Activated naive CD8-positive, alpha-beta T cell treated with anti-CD3 and anti-CD28 coated beads for 36 hours (primary cell): ENCODE results near the gene TAF7L. TPM values are rescaled to one million over a fixed set of nuclear protein-coding genes. Genes with fewer than 3 reads are reported as not detected.
"Not testable (repeated sequence)": the region's sequence is repeated elsewhere in the genome, so short reads cannot be mapped to it uniquely, and the experiment has no call there.

Experiments used
- DNase-seq: peaks from one replicate; pipeline ENCODE4 v3.0.0; 2021
- H3K27ac Mint-ChIP-seq: one replicate; pipeline ENCODE4 v1.8.0; 2022; ENCODE audit warnings: mild to moderate bottlenecking, moderate library complexity, mixed read lengths
- H3K27me3 Mint-ChIP-seq: one replicate; pipeline ENCODE4 v1.8.0; 2022; ENCODE audit warnings: mild to moderate bottlenecking, mixed read lengths
- H3K36me3 Mint-ChIP-seq: one replicate; pipeline ENCODE4 v1.8.0; 2021; ENCODE audit warnings: mild to moderate bottlenecking, mixed read lengths
- H3K4me1 Mint-ChIP-seq: one replicate; pipeline ENCODE4 v1.8.0; 2021; ENCODE audit warnings: mixed read lengths
- H3K4me3 Mint-ChIP-seq: one replicate; pipeline ENCODE4 v1.8.0; 2022; ENCODE audit warnings: mild to moderate bottlenecking, moderate library complexity, mixed read lengths
- H3K9me3 Mint-ChIP-seq: one replicate; pipeline ENCODE4 v1.8.0; 2022; ENCODE audit warnings: mixed read lengths
- total RNA-seq, 2 experiments: library from RNA; stranded (reverse); gene quantifications; one replicate each; pipeline ENCODE4 v1.2.3, GENCODE V29; 2021

Gene TAF7L, protein sequence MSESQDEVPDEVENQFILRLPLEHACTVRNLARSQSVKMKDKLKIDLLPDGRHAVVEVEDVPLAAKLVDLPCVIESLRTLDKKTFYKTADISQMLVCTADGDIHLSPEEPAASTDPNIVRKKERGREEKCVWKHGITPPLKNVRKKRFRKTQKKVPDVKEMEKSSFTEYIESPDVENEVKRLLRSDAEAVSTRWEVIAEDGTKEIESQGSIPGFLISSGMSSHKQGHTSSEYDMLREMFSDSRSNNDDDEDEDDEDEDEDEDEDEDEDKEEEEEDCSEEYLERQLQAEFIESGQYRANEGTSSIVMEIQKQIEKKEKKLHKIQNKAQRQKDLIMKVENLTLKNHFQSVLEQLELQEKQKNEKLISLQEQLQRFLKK
- total RNA-seq: not detected

DNA sequence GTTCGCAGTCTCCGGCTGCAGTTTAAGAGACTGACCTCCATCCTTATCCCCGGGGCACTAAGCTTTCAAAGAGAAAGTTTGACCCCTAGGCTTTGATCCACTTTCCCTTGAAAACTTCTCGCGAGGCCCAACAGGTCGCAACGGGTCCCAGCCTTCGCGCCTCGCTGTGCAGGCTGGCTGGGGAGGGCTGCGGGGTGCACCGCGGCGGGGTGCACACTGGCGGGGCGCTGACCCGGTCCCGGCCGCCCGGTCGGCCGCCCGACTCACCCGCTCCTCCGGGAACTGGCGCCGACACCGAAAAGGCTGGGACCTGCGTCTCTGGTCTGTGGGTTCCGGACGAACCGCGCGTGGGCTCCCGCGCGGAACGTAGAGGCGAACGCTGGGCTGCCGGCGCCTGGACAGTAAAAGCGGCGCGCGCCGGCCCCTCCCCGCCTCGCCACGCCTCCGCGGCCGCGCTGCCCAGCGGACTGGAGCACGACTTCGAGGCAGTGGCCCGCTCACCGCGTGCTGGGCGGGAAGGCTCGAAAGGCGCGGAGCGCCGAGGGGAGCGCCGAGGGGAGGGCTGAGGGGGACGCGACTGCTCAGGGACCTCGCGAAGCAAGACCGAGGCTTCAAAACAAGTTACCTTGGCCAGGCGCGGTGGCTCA is at the start of gene TAF7L:
TAF7L (minus strand) TSS at position 378 of the 647 bp plus-strand sequence. CDS start 3,791 bp downstream, outside the sequence.
- Mint-ChIP-seq H3K4me3 (no peak within 1 kb of the TSS), H3K4me1 (no peaks in the 10 kb centered on the region), H3K27ac (no peak within 1 kb of the TSS), H3K9me3 (no peaks in the 10 kb centered on the region), H3K36me3 (no peaks in the 10 kb centered on the region), H3K27me3 (peaks cover 14% of the 10 kb centered on the region)
- DNase-seq: no peak

DNA sequence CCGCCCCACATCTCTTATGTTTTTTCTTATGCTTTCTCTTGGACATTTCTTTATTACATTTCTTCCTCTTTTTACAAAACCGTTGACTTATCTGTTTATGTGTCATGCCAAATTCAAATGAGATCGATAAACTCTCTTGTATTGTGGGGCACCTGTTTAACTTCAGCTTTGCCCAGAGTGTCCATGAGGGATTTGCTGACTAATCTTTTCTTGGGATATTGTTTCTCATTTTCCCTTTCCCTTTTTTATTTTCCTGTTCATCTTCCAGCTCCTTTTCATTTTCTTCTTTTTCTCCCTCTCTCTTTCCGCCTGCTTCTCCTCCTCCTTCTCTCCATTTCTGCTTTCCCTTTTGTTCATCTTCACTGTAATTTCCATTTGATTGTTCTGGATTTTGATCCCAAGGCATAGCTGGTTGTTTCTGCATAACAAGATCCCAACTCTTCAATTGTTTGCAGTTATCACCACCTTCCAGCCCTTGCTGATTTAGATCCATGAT is 46.7 kb upstream of the TAF7L start:
- H3K9me3 Mint-ChIP-seq: peaks cover 4% of the 10 kb centered on the region
- no peak overlapping the region for H3K27ac Mint-ChIP-seq
- H3K36me3 Mint-ChIP-seq: peaks cover 13% of the 10 kb centered on the region
- H3K27me3 Mint-ChIP-seq: no peaks in the 10 kb centered on the region
- no peak overlapping the region for H3K4me3 Mint-ChIP-seq
- peaks cover 4% of the 10 kb centered on the region for H3K4me1 Mint-ChIP-seq
- DNase-seq: no peak

- H3K27ac Mint-ChIP-seq, H3K4me1 Mint-ChIP-seq, H3K36me3 Mint-ChIP-seq, H3K9me3 Mint-ChIP-seq, H3K27me3 Mint-ChIP-seq, H3K4me3 Mint-ChIP-seq, DNase-seq: not testable (repeated sequence)
These were observed 43.2 kb upstream of the TAF7L start for GRCh38 chrX:101334310-101334709.

GRCh38 chrX:101326600-101326999 is 35.5 kb upstream of the TAF7L start:
- H3K27ac Mint-ChIP-seq, H3K27me3 Mint-ChIP-seq, H3K36me3 Mint-ChIP-seq, H3K4me1 Mint-ChIP-seq, H3K4me3 Mint-ChIP-seq, DNase-seq, H3K9me3 Mint-ChIP-seq: not testable (repeated sequence)

DNA sequence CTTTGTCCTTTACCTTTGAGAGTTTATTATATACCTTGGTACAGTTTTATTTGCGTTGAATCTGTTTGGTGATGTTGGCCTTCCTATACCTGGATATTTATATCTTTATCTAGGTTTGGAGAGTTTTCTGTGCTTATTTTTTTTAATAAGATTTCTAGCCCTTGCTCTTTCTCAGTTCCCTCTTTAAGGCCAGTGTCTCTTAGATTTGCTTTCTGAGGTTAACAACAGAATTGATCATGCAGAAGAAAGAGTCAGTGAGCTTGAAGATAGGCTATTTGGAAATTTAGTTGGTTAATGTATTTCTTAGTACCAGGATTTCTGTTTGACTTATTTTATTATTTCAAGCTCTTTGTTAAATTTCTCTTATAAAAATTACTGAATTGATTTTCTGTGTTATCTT is 12.7 kb upstream of the TAF7L start:
- no peak overlapping the region for H3K4me3 Mint-ChIP-seq
- DNase-seq: no peak
- no peaks in the 10 kb centered on the region for H3K36me3 Mint-ChIP-seq
- no peaks in the 10 kb centered on the region for H3K27me3 Mint-ChIP-seq
- no peaks in the 10 kb centered on the region for H3K9me3 Mint-ChIP-seq
- H3K4me1 Mint-ChIP-seq: no peaks in the 10 kb centered on the region
- H3K27ac Mint-ChIP-seq: no peak overlapping the region

GRCh38 chrX:101295603-101296002 is 4.5 kb upstream of the TAF7L start:
- H3K9me3 Mint-ChIP-seq, DNase-seq, H3K36me3 Mint-ChIP-seq, H3K4me1 Mint-ChIP-seq, H3K27ac Mint-ChIP-seq, H3K27me3 Mint-ChIP-seq, H3K4me3 Mint-ChIP-seq: not testable (repeated sequence)

DNA sequence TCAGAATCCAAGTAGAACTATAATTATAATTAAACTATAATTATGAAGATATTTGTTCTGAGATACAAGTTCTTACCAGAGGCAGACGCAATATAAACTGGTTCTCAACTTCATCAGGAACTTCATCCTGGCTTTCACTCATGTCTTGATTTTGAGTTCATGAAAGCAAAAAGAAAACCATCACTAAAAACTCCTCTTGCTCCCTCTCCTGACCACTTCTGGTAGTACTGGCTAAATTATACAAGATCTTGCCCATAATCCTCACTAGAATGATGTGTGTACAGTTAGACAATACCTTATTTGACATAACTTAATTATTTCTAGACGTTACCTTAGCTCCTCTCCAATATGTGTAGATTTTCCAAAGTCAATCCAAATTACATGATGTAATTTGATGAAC is 3.7 kb downstream of the TAF7L start:
- Mint-ChIP-seq H3K4me3 (no peak overlapping the region), H3K27ac (no peak overlapping the region), H3K27me3 (peaks cover 8% of the 10 kb centered on the region), H3K4me1 (no peaks in the 10 kb centered on the region), H3K9me3 (no peaks in the 10 kb centered on the region), H3K36me3 (no peaks in the 10 kb centered on the region)
- DNase-seq: no peak

DNA sequence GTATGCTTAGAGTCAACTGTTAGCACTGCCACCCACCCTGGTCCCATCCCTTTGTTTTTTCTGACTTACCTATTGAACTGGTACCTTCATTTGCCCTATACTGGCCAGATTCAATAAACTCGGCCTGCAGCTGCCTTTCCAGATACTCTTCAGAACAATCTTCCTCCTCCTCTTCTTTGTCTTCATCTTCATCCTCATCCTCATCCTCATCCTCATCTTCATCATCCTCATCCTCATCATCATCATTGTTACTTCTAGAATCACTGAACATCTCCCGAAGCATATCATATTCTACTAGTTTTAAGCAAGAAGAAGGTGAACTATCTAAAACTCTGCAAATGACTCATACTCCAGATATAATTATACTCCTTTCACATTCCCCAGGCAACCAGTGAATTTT is 14.9 kb downstream of the TAF7L start:
- no peaks in the 10 kb centered on the region for H3K9me3 Mint-ChIP-seq
- H3K27me3 Mint-ChIP-seq: no peaks in the 10 kb centered on the region
- no peak overlapping the region for H3K27ac Mint-ChIP-seq
- no peak for DNase-seq
- H3K4me3 Mint-ChIP-seq: no peak overlapping the region
- no peaks in the 10 kb centered on the region for H3K36me3 Mint-ChIP-seq
- H3K4me1 Mint-ChIP-seq: no peaks in the 10 kb centered on the region

DNA sequence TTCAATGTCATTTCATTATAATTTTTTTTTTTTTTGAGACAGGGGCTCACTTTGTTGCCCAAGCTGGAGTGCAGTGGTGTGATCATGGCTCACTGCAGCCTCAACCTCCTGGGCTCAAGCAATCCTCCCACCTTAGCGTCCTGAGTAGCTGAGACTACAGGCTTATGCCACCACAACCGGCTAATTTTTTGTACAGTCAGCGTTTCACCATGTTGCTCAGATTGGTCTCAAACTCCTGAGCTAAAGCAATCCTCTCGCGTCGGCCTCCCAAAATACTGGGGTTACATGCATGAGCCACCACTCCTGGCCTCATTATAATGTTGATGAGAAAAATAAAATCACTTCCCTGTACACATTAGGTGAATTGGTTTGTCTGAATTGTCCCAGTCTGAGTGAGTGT is 16.9 kb downstream of the TAF7L start:
- Mint-ChIP-seq H3K4me3 (no peak overlapping the region), H3K36me3 (no peaks in the 10 kb centered on the region), H3K4me1 (no peaks in the 10 kb centered on the region), H3K9me3 (no peaks in the 10 kb centered on the region), H3K27me3 (no peaks in the 10 kb centered on the region), H3K27ac (no peak overlapping the region)
- DNase-seq: no peak

GRCh38 chrX:101265869-101266428 is 25.2 kb downstream of the TAF7L start:
- DNase-seq: no peak
- Mint-ChIP-seq H3K4me3 (no peak overlapping the region), H3K9me3 (no peaks in the 10 kb centered on the region), H3K4me1 (no peaks in the 10 kb centered on the region), H3K36me3 (no peaks in the 10 kb centered on the region), H3K27me3 (no peaks in the 10 kb centered on the region), H3K27ac (no peak overlapping the region)

- H3K27ac Mint-ChIP-seq: no peak overlapping the region
- H3K4me1 Mint-ChIP-seq: no peaks in the 10 kb centered on the region
- H3K9me3 Mint-ChIP-seq: no peaks in the 10 kb centered on the region
- no peak for DNase-seq
- no peaks in the 10 kb centered on the region for H3K27me3 Mint-ChIP-seq
- no peak overlapping the region for H3K4me3 Mint-ChIP-seq
- H3K36me3 Mint-ChIP-seq: no peaks in the 10 kb centered on the region
These were observed 27.4 kb downstream of the TAF7L start for GRCh38 chrX:101263766-101264165.

DNA sequence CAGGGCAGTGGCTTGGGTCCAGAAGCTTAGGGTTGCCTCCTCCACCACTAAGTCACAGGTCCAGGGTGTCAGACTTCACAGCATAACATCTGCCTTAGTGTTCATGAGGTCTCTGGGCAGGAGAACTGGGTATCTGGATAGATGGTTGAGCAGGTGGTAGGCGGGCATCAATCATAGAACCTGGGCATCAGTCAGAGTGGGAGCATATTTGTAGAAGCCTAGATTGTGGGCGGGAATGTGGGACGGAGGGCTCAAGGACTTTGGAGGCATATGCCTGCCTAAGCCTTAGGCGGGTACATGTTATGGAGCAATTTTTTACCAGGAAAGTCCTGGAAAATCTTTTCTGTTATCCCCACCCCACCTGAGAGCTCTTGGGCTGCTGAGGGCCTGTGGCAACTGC is 28.5 kb downstream of the TAF7L start:
- no peak overlapping the region for H3K27ac Mint-ChIP-seq
- H3K4me1 Mint-ChIP-seq: peaks cover 6% of the 10 kb centered on the region
- no peaks in the 10 kb centered on the region for H3K9me3 Mint-ChIP-seq
- no peak for DNase-seq
- H3K27me3 Mint-ChIP-seq: no peaks in the 10 kb centered on the region
- no peak overlapping the region for H3K4me3 Mint-ChIP-seq
- H3K36me3 Mint-ChIP-seq: no peaks in the 10 kb centered on the region

DNA sequence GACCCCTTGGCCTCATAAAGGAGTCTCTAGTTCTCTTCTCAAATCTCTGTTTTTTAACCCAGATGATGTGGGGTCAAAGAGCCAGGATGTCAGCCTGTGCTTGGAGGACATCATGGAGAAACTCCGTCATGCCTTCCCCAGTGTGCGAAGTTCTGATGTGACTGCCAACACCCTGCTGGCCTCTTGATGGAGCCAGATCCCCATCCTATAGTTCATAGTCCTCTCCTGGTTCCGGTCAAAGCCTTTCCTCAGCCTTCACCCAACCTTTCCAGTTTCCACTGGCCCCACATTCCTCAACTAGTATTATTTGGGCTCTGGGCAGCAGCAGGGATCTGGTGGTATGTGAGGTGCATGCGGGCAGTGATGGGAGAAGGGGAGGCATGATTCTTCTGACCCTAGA is 30.7 kb downstream of the TAF7L start:
- no peak overlapping the region for H3K27ac Mint-ChIP-seq
- DNase-seq: no peak
- H3K27me3 Mint-ChIP-seq: no peaks in the 10 kb centered on the region
- H3K9me3 Mint-ChIP-seq: no peaks in the 10 kb centered on the region
- peaks cover 8% of the 10 kb centered on the region for H3K4me1 Mint-ChIP-seq
- H3K36me3 Mint-ChIP-seq: no peaks in the 10 kb centered on the region
- H3K4me3 Mint-ChIP-seq: no peak overlapping the region

- Mint-ChIP-seq H3K4me3 (no peak overlapping the region), H3K9me3 (no peaks in the 10 kb centered on the region), H3K4me1 (peaks cover 8% of the 10 kb centered on the region), H3K36me3 (no peaks in the 10 kb centered on the region), H3K27ac (no peak overlapping the region), H3K27me3 (no peaks in the 10 kb centered on the region)
- no peak for DNase-seq
These were observed 32.9 kb downstream of the TAF7L start for GRCh38 chrX:101258259-101258581.

DNA sequence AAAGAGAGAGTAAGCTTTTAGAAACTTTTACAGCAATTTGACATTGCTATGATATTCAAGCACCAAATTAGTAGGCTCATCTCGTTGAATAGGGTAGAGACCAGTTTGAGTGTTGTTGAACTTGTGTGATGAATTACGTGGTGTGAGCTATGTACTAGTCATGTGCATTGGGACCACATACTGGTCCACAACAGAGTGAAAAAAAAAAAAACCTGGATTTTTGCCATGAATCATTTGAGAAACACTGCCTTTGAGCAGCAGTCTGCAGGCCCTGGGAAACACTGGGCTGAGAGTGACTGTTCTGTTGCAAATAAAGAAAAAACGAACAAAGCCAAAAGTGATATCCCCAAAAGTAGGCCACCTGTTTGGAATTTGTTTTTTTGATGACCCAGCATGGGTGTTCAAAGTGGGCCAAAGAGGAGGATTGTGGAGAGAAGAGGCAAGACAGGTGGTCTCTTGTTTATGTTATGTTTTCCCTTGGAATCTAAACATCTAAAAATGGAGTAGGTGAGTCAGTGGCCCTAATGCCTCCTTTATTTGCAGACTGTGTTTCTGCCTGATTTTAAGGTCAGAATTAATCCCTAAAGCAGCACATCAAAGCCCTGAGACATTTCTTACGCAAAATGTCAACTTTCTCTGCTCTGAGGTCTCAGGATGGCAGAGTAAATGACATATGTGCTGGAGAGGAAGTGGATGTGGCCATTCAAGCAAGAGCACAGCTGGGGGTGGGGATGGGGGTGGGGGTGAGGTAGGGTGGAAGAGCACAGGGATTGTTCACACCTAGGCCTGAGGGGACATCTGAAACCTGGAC is 33.5 kb downstream of the TAF7L start:
- Mint-ChIP-seq H3K27me3 (no peaks in the 10 kb centered on the region), H3K9me3 (no peaks in the 10 kb centered on the region), H3K27ac (no peak overlapping the region), H3K4me1 (peaks cover 8% of the 10 kb centered on the region), H3K4me3 (no peak overlapping the region), H3K36me3 (no peaks in the 10 kb centered on the region)
- no peak for DNase-seq
